GM19452 (cell line): ENCODE results near the gene NKAPL.
"Not testable (repeated sequence)": the region's sequence is repeated elsewhere in the genome, so short reads cannot be mapped to it uniquely, and the experiment has no call there.

ENCODE experiments used
- ATAC-seq: cut with Tn5 transposase; IDR thresholded peaks from one replicate; pipeline ENCODE4 v1.9.1; 2021; ENCODE audit not compliant: unreplicated experiment

Gene NKAPL

GRCh38 chr6:28295326-28295725 lies 36.2 kb downstream of the NKAPL start:
- ATAC-seq = no peak

DNA sequence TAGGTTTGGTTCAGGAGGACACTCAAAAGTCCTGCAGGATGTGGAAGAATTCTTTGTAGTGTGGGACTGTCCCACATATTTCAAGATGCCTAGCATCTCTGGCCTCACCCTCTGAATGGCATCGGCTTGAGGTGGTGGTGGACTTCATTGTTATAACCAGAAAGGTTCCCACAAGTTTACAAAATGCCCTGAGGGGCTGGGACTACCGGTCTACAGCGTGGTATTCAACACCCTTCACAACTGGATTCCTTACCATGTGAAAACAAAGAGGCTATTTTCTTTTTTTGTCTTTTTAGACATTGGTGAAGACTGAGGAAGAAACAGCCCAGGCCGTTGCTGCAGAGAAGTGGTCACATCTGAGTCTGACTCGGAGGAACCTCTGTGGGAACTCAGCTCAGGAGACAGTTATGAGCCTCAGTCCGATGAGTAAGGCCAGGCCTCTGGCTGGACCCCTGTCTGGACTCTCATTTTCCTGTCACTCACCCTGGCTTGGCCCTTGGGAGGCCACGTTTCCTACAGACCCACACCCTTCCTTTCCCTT lies 37.5 kb downstream of the NKAPL start:
- no peak for ATAC-seq

- peak; percentile 91 for ATAC-seq
Observed at GRCh38 chr6:28303570-28303969, 44.5 kb downstream of the NKAPL start.

DNA sequence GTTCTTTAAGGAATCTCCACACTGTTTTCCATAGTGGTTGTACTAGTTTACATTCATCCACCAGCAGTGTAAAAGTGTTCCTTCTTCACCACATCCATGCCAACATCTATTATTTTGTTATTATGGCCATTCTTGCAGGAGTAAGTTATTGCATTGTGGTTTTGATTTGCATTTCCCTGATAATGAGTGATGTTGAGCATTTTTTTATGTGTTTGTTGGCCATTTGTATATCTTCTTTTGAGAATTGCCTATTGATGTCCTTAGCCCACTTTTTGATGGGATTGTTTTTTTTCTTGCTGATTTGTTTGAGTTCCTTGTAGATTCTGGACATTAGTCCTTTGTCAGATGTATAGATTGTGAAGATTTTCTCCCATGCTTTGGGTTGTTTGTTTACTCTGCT lies 47.3 kb downstream of the NKAPL start:
- ATAC-seq = not testable (repeated sequence)
